GM12801 (cell line): Measurements from ENCODE around the gene ASCC3.

Source experiments
- CTCF ChIP-seq: IDR thresholded peaks from one replicate; pipeline ENCODE4 v1.5.1; 2011; ENCODE audit warnings: control low read depth; ENCODE audit not compliant: insufficient read length; ENCODE audit errors: extremely low read depth

The ASCC3 gene

DNA sequence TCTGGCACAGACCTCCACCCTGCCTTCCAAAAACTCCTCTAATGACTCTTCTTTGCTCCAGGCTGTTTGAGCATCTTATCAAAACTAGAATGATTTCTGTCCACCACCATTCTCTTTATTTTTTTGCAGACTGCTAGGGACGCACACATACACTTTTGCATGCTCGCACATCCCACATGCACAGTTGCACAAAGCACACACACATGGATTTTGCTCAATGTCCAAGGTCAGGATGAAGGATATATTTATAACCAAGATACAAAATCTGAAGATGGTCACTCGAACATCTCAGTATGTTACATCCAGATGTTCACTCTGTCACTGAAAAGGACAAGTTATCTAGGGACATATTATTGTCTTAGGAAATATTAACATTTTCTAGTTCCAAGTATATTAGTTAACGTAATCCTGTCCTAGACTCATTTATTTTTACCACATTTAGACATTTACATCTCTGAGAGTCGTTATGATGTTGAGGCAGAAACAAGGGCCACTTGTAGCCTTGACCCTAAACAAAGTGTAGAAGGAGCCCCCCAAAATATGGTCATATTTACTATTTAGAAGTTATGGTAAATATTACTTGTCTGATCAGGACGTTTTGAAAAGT lies 413.0 kb downstream of the ASCC3 start:
- no peak for TF ChIP-seq CTCF

DNA sequence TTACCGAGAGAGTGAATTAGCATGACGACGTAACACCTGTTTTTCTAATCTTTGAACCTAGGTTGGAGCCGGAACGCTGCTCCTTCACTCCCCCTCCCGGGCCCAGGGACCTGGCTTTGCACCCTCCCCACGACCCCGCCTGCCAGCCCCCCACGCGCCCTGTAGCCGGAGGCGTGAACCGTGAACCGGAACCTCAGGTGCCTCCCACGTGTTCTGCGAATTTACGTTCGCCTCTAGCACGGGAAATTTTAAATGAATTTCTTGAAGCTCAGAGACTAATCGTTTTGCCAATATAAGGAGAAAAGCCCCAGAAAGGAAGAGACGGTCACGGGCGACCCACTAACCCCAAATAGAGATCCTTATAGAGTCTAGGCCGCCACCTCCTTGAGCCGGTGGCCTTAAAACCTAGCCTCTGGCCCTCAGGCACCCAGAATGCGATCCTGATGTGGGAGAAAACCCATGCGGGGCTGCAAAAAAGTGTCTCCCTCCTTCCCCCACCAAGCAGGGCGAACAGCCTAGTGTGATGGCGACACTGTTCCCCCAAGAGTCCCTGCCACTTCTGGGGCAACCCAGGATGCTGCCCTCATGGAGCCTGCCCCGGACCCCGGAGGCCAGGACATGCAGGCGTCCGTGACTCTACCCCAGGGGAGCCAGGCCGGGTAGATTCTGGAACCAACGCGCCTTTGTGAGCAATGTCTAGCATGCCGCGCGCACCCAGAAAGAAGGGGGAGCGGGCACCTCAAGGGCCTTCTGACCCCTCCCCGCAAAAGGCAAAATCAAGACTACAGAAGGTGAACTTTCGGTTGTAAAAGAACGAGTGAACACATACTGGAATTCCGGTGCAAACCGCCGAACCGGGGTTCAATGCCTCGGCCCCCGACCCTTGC lies 413.8 kb downstream of the ASCC3 start:
- TF ChIP-seq CTCF = no peak

DNA sequence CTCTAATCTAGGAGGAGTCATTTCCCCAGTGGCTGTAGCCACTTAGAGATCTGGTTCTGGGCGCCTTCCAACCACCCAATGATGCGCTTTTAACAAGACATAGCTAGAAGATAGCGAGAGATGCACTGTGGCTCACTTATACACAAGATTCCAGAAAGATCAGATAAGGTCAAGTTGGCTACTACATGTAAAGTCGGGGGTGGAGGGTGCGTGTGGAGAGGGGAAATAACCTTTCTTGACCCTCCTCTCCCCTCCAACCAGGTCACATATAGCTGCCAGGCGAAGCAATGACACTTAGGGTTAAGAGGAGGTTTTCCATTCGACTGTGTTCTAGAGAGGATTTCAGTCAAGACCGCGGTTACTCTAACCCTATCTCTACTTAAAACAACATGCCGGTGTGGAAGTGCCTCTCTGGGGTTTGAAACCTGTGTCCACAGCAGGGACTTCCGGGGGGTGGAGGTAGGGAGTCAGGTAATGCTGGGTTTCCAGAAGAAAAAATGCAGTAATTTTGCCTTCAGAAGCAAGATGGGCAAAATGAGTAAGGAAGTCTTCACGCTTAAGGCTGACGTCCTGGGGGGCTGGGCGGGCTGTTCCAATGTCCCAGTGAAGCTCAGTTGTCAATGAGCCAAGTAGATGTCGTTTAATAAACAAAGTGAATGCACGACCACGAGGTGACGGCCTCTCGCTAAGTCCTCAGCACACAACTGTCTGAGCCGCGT lies 414.6 kb downstream of the ASCC3 start:
- no peak for TF ChIP-seq CTCF

- no peak for TF ChIP-seq CTCF
Measured at GRCh38 chr6:100465701-100466409, 415.3 kb downstream of the ASCC3 start.

- TF ChIP-seq CTCF = no peak
Measured at GRCh38 chr6:100464903-100465700, 416.0 kb downstream of the ASCC3 start, which contains the start of gene SIM1. Gene SIM1, minus strand, starts transcription at chr6:100464921. Its CDS starts 1,453 bp downstream, at chr6:100463468.

DNA sequence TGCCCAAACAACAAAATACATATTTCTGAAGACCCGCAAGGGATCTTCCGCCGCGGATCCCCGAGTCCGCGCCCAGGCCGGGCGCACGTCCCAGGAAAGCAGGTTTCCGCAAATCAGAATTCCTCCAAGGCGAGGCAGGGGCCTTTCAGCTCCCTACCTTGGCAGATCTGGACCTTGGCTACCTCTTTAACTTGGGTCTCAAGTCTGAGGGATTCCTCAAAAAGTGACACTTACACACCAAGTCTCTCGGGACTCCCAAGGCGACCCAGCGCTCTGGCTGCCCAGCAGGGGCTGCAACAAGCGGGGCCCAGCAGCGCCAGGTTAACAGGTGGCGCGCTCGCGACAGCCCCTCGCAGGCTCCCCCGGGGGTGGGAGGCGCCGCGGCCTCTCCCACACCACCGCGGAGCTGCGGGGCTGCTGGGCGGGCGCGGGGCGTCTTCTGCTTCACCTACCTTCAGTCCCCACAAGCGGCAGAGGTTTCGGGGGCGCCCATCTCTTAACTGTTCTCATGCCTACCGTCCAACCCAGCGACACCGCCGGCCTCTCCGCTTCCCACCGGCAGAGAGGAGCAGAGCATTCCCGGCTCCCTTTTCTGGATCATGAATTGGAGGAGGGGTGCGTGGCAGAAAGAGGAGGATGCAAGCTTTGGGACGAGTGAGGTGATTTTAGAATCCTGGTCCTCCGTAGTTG lies 416.8 kb downstream of the ASCC3 start:
- TF ChIP-seq CTCF = no peak
